Endothelial cell (in vitro differentiated cells): ENCODE data around the gene WBP2NL. TPM values are rescaled to one million over a fixed set of nuclear protein-coding genes. Genes with fewer than 3 reads are reported as not detected.

Source experiments
- DNase-seq: peaks from one replicate; pipeline ENCODE4 v3.0.0; 2021; ENCODE audit warnings: low spot score
- H3K27ac Mint-ChIP-seq: one replicate; pipeline ENCODE4 v1.8.0; 2021; ENCODE audit warnings: mixed read lengths, inconsistent platforms; ENCODE audit not compliant: unreplicated experiment
- H3K27me3 Mint-ChIP-seq: one replicate; pipeline ENCODE4 v1.8.0; 2021; ENCODE audit warnings: mild to moderate bottlenecking, moderate library complexity, mixed read lengths, inconsistent platforms; ENCODE audit not compliant: unreplicated experiment
- H3K36me3 Mint-ChIP-seq: one replicate; pipeline ENCODE4 v1.8.0; 2021; ENCODE audit warnings: mild to moderate bottlenecking, low read depth, mixed read lengths, inconsistent platforms; ENCODE audit not compliant: unreplicated experiment
- H3K4me1 Mint-ChIP-seq: one replicate; pipeline ENCODE4 v1.8.0; 2021; ENCODE audit warnings: mild to moderate bottlenecking, mixed read lengths, inconsistent platforms; ENCODE audit not compliant: unreplicated experiment
- H3K4me3 Mint-ChIP-seq: one replicate; pipeline ENCODE4 v1.8.0; 2021; ENCODE audit warnings: mild to moderate bottlenecking, mixed read lengths, inconsistent platforms; ENCODE audit not compliant: unreplicated experiment
- H3K9me3 Mint-ChIP-seq: one replicate; pipeline ENCODE4 v1.8.0; 2021; ENCODE audit warnings: mixed read lengths, inconsistent platforms; ENCODE audit not compliant: unreplicated experiment
- CTCF ChIP-seq: fragments of 200-600 bp; sonication (generic); IDR thresholded peaks from one replicate; pipeline ENCODE4 v1.5.0; 2021; ENCODE audit warnings: antibody characterized with exemption; ENCODE audit not compliant: unreplicated experiment
- total RNA-seq: library from RNA; stranded (reverse); fragmentation: NEBNext Ultra II Directional; extraction: Animal tissue kit (Norgen Biotek cat#: 25700); gene quantifications from one replicate; pipeline ENCODE4 v1.2.1, GENCODE V29; 2021; ENCODE audit not compliant: unreplicated experiment

WBP2NL gene
- total RNA-seq, 1 donor from 2014 or later: not detected

- Mint-ChIP-seq H3K4me3 (no peak overlapping the region), H3K27ac (no peak overlapping the region), H3K27me3 (peaks cover 1% of the 10 kb centered on the region), H3K36me3 (no peaks in the 10 kb centered on the region), H3K4me1 (no peaks in the 10 kb centered on the region), H3K9me3 (no peaks in the 10 kb centered on the region)
- DNase-seq: no peak
- no peak for TF ChIP-seq CTCF
Observed at GRCh38 chr22:42000466-42000865, 1.9 kb downstream of the WBP2NL start.

GRCh38 chr22:42001121-42001520 is 2.5 kb downstream of the WBP2NL start:
- H3K4me3 Mint-ChIP-seq: no peak overlapping the region
- no peaks in the 10 kb centered on the region for H3K36me3 Mint-ChIP-seq
- no peaks in the 10 kb centered on the region for H3K4me1 Mint-ChIP-seq
- H3K27ac Mint-ChIP-seq: no peak overlapping the region
- peaks cover 1% of the 10 kb centered on the region for H3K27me3 Mint-ChIP-seq
- DNase-seq: no peak
- TF ChIP-seq CTCF: no peak
- no peaks in the 10 kb centered on the region for H3K9me3 Mint-ChIP-seq

GRCh38 chr22:42001706-42002105 is 3.1 kb downstream of the WBP2NL start:
- Mint-ChIP-seq H3K4me1 (no peaks in the 10 kb centered on the region), H3K9me3 (no peaks in the 10 kb centered on the region), H3K36me3 (no peaks in the 10 kb centered on the region), H3K27ac (no peak overlapping the region), H3K4me3 (no peak overlapping the region), H3K27me3 (peaks cover 1% of the 10 kb centered on the region)
- TF ChIP-seq CTCF: no peak
- DNase-seq: no peak

DNA sequence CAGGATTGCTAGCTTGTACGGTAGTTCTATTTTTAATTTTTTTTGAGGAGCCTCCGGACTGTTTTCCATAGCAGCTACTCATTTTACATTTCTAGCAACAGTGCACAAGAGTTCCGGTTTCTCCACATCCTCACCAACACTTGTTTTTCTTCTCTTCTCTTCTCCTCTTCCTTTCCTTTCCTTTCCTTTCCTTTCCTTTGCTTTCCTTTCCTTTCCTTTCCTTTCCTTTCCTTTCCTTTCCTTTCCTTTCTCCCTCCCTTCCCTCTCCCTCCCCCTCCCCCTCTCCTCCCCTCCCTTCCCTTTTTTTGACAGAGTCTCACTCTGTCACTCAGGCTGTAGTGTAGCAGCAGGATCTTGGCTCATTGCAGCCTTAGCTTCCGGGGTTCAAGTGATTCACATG is 9.3 kb downstream of the WBP2NL start:
- Mint-ChIP-seq H3K4me3 (no peak overlapping the region), H3K4me1 (no peaks in the 10 kb centered on the region), H3K27ac (no peak overlapping the region), H3K27me3 (no peaks in the 10 kb centered on the region), H3K9me3 (no peaks in the 10 kb centered on the region), H3K36me3 (no peaks in the 10 kb centered on the region)
- no peak for DNase-seq
- no peak for TF ChIP-seq CTCF

- no peak for TF ChIP-seq CTCF
- DNase-seq: no peak
- Mint-ChIP-seq H3K36me3 (no peaks in the 10 kb centered on the region), H3K27ac (no peak overlapping the region), H3K9me3 (no peaks in the 10 kb centered on the region), H3K27me3 (peaks cover 3% of the 10 kb centered on the region), H3K4me1 (no peaks in the 10 kb centered on the region), H3K4me3 (no peak overlapping the region)
Observed at GRCh38 chr22:42010778-42011177, 12.2 kb downstream of the WBP2NL start.
